ENCODE measurements around the gene ZNF423. TPM values are rescaled to one million over a fixed set of nuclear protein-coding genes. Genes with fewer than 3 reads are reported as not detected.

ZNF423 gene
- total and polyA plus RNA-seq, 2 of the 13 experiments (the other 11 are each of a cell fraction or from before 2014, with no cell fraction given) = 0.07 to 0.31 TPM

DNA sequence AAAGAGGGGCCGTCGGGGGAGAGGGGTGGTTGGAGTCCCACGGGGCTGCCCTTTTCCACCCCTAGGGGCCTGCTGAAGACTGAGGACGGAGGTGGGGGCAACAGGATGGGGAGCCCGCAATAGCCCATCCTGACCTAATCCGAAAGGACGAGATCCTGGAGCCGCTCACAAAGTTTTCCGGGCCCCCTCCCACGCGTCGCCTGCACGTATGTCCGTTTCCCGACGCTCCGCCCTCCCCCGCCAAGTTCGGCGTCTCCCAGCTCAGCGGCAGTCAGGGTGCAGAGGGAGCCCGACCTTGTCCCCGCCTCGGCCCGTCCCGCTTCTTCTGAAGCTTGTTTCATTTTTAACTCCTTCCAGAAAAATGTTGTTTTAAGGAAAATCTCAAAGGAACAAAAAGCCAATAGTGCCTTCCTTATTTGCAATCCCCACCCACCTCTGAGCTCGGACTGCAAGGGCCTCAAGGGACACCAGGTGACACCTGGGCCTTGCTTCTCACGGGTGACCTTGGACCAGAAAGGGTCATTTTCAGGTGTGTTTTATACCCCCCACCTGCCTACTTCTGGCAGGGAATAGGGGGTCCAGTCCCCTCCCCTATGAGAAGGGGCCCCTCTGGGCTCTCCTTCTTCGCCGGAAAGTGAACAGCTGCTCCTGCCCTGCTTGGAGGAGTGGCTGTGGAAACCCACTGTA is 3.4 kb upstream of the ZNF423 start:
- WGBS (ENCODE audit: low lambda C conversion rate) = 13% methylated on average over 22 of the region's 30 CpGs
- DNase-seq (ENCODE audit: low spot score) = no peak
- no TSS peak for BruUV-seq (replicated peaks)
- ChIA-PET POLR2A (no interaction called here), CTCF (ENCODE audit: low intra/inter-chr PET ratio, low total read pairs) (no interaction called here)
- Histone ChIP-seq H2AFZ (ENCODE audit: low read length) (no peak overlapping the region), H3K9ac (ENCODE audit: insufficient read depth, low read depth, low read length) (no peak overlapping the region), H3K27ac (ENCODE audit: extremely low read length, insufficient read depth, low read length) (no peak overlapping the region), H3K27me3 (ENCODE audit: control insufficient read depth in 1 of 2, insufficient read depth in 2 of 2, low read length in 2 of 2) (peaks cover 17 to 66% of the 10 kb centered on the region in 2 experiments), H3K79me2 (ENCODE audit: insufficient read depth, low read length) (no peaks in the 10 kb centered on the region), H3K4me2 (ENCODE audit: low read depth, low read length) (peak overlapping the region; percentile 43), H4K20me1 (ENCODE audit: insufficient read depth, low read length) (peaks cover 5% of the 10 kb centered on the region), H3K9me3 (ENCODE audit: low read length) (no peaks in the 10 kb centered on the region), H3K36me3 (replicated peaks in 1 of 2; ENCODE audit: control insufficient read depth in 1 of 2, insufficient read depth in 2 of 2, low read length in 2 of 2) (no peaks in the 10 kb centered on the region), H3K4me1 (ENCODE audit: insufficient read depth, low read length) (peaks cover 7% of the 10 kb centered on the region), H3K4me3 (replicated peaks in 1 of 3; ENCODE audit: insufficient read depth in 1 of 3, low read depth in 2 of 3, low read length in 3 of 3) (peak overlapping the region in 1 of 3 experiments; percentile 15; a peak in 1 of 6 replicates)
- ATAC-seq = no peak
- intact Hi-C loops (cut with micrococcal nuclease; ENCODE audit: unreplicated experiment) = loop anchor here (5.0 kb wide), 1 partner anchor 63 kb away; no protein-coding TSS in a partner anchor
- FAIRE-seq = no peak
- in situ Hi-C loops (cut with HindIII; ENCODE audit: extremely low pct_ligation_motif_present, low pct_unique_long_range_greater_than_20kb) = no loop called here
- TF ChIP-seq SNAPC2 (CRISPR knock-in tag; IDR thresholded peaks at IDR 0.05) = no peak
- TF ChIP-seq EZH2 (conservative IDR thresholded peaks at IDR 0.05; ENCODE audit: low read depth, low read length) = 0 out of 2 replicates have a peak, but pooled peaks have one; percentile 35

DNA sequence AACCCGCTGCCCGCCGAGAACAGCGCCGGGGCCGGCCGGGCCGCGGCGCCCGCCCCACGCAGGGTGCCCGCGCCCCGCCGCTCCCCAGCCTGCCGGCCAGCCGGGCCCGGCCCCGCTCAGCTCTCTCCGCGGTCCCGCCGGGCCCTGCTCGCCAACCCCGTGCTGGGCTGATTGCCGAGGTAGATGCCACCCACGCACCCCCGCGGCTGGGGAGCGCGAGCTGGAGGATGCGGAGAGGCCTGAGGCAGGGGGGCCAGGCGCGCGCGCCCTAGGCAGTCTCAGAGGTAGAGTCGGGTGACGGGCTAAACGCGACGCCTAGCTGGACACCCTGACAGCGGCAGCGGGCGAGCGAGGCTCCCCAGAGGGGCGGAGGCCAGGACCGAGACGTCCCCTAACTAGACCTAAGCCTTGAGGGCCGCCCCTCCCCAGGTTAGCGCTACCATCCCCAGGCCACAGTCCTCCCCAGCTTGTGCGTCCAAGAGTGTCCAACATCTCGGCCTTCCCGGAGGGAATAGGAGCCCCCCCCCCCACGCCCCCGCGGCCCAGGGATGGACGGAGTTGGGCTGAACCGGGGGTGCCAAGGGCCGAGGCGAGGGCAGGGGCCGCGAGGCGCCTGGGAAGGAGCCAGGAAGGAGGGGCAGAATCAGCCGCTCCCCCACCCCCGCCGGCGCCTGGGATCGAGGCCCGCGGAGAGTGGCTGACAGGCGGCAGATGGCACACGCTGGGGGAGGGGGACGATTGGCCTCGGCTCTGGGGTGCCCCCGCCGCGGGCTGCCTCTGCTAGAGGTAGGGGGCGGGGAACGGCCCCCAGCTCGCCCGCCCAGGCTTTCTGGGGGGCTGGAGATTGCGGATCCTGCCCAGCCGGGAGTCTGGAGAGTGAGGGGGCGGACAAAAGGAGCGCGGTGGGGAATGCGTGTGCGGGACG is 2.5 kb upstream of the ZNF423 start:
- H3K36me3 ChIP-seq (replicated peaks in 1 of 2; ENCODE audit: control insufficient read depth in 1 of 2, insufficient read depth in 2 of 2, low read length in 2 of 2) = no peaks in the 10 kb centered on the region
- DNase-seq (ENCODE audit: low spot score) = no peak
- TF ChIP-seq CCDC6 (CRISPR knock-in tag; IDR thresholded peaks at IDR 0.05) (0 out of 2 replicates have a peak, but pooled peaks have one; percentile 28), KDM5B (CRISPR knock-in tag; IDR thresholded peaks at IDR 0.05; ENCODE audit: borderline replicate concordance) (no peak)
- TF ChIP-seq, protein P1, sequence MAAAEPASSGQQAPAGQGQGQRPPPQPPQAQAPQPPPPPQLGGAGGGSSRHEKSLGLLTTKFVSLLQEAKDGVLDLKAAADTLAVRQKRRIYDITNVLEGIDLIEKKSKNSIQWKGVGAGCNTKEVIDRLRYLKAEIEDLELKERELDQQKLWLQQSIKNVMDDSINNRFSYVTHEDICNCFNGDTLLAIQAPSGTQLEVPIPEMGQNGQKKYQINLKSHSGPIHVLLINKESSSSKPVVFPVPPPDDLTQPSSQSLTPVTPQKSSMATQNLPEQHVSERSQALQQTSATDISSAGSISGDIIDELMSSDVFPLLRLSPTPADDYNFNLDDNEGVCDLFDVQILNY (CRISPR knock-in tag; conservative IDR thresholded peaks at IDR 0.05) = no peak
- no peak overlapping the region for H3K27ac ChIP-seq (ENCODE audit: extremely low read length, insufficient read depth, low read length)
- WGBS (ENCODE audit: low lambda C conversion rate) = 16% methylated on average over 63 of the region's 90 CpGs
- no peak overlapping the region for H3K9ac ChIP-seq (ENCODE audit: insufficient read depth, low read depth, low read length)
- intact Hi-C loops (cut with micrococcal nuclease; ENCODE audit: unreplicated experiment) (loop anchor here (5.0 kb wide), 1 partner anchor 64 kb away; no protein-coding TSS in a partner anchor), in situ Hi-C loops (cut with HindIII; ENCODE audit: extremely low pct_ligation_motif_present, low pct_unique_long_range_greater_than_20kb) (no loop called here)
- no peak for FAIRE-seq
- no peaks in the 10 kb centered on the region for H3K9me3 ChIP-seq (ENCODE audit: low read length)
- peak overlapping the region in 1 of 3 experiments; percentile 15; a peak in 1 of 6 replicates for H3K4me3 ChIP-seq (replicated peaks in 1 of 3; ENCODE audit: insufficient read depth in 1 of 3, low read depth in 2 of 3, low read length in 3 of 3)
- POLR2A ChIA-PET = no interaction called here
- H3K4me1 ChIP-seq (ENCODE audit: insufficient read depth, low read length) = peaks cover 7% of the 10 kb centered on the region
- no TSS peak for BruUV-seq (replicated peaks)
- H3K79me2 ChIP-seq (ENCODE audit: insufficient read depth, low read length) = no peaks in the 10 kb centered on the region
- CTCF ChIA-PET (ENCODE audit: low intra/inter-chr PET ratio, low total read pairs) = interaction anchor here (1.3 kb wide), 1 partner anchor 63 kb away, joined by 5 read pairs; no protein-coding TSS in a partner anchor
- no peak overlapping the region for H2AFZ ChIP-seq (ENCODE audit: low read length)
- peaks cover 5% of the 10 kb centered on the region for H4K20me1 ChIP-seq (ENCODE audit: insufficient read depth, low read length)
- no peak; the same call in 2 of the 3 replicates for ATAC-seq
- peaks cover 17 to 71% of the 10 kb centered on the region in 2 experiments for H3K27me3 ChIP-seq (ENCODE audit: control insufficient read depth in 1 of 2, insufficient read depth in 2 of 2, low read length in 2 of 2)
- H3K4me2 ChIP-seq (ENCODE audit: low read depth, low read length) = peak overlapping the region; percentile 43

Data from HepG2 (cell line).